ENCODE results near the gene LAMB2. TPM values are rescaled to one million over a fixed set of nuclear protein-coding genes. Genes with fewer than 3 reads are reported as not detected.

The LAMB2 gene
- 788 TPM for total RNA-seq
- long read RNA-seq, full-length matches to known transcripts = 168 of 804 reads
- long read RNA-seq, partial matches to known transcripts = 557 of 804 reads
- long read RNA-seq, other reads (novel, unspliced or antisense) = 79 of 804 reads

- intact Hi-C loops (cut with DNase I) = loop anchor here (1.0 to 5.0 kb wide), 5 partner anchors 28 to 145 kb away; partner anchors contain the start of genes C3orf62, DALRD3, QARS1 and QRICH1
- peak; percentile 92 for DNase-seq (ENCODE audit: low spot score)
Measured at GRCh38 chr3:49132437-49133225, at the start of gene LAMB2. Gene LAMB2 (minus strand): TSS chr3:49133050. CDS start chr3:49132867, 183 bp downstream.

- intact Hi-C loops (cut with DNase I) = no loop called here
- DNase-seq (ENCODE audit: low spot score) = no peak
Measured at GRCh38 chr3:49181351-49181750, 48.5 kb upstream of the LAMB2 start.

- DNase-seq (ENCODE audit: low spot score) = no peak
- intact Hi-C loops (cut with DNase I) = no loop called here
Measured at GRCh38 chr3:49180116-49180515, 47.3 kb upstream of the LAMB2 start.

GRCh38 chr3:49177073-49177472 lies 44.2 kb upstream of the LAMB2 start:
- intact Hi-C loops (cut with DNase I) = no loop called here
- no peak for DNase-seq (ENCODE audit: low spot score)

GRCh38 chr3:49175530-49175929 lies 42.7 kb upstream of the LAMB2 start:
- intact Hi-C loops (cut with DNase I) = no loop called here
- no peak for DNase-seq (ENCODE audit: low spot score)

- DNase-seq (ENCODE audit: low spot score) = no peak
- intact Hi-C loops (cut with DNase I) = no loop called here
Measured at GRCh38 chr3:49174397-49174985, 41.6 kb upstream of the LAMB2 start.

GRCh38 chr3:49173792-49174170 lies 40.9 kb upstream of the LAMB2 start:
- DNase-seq (ENCODE audit: low spot score) = no peak

GRCh38 chr3:49173116-49173791 lies 40.4 kb upstream of the LAMB2 start:
- peak; percentile 82 for DNase-seq (ENCODE audit: low spot score)
- intact Hi-C loops (cut with DNase I) = loop anchor here (2.0 kb wide), 2 partner anchors 26 to 40 kb away; partner anchors contain the start of gene LAMB2

More at GRCh38 chr3:49173792-49174170, 40.9 kb upstream of the LAMB2 start:
- intact Hi-C loops (cut with DNase I) = loop anchor here (2.0 kb wide), 2 partner anchors 25 to 41 kb away; partner anchors contain the start of gene LAMB2

- intact Hi-C loops (cut with DNase I) = loop anchor here (2.0 kb wide), 2 partner anchors 26 to 40 kb away; partner anchors contain the start of gene LAMB2
- no peak for DNase-seq (ENCODE audit: low spot score)
Measured at GRCh38 chr3:49172551-49173041, 39.7 kb upstream of the LAMB2 start.

- intact Hi-C loops (cut with DNase I) = loop anchor here (1.0 to 2.0 kb wide), 7 partner anchors 27 to 277 kb away; partner anchors contain the start of genes LAMB2, QRICH1 and USP4
- no peak for DNase-seq (ENCODE audit: low spot score)
Measured at GRCh38 chr3:49171775-49172500, 39.1 kb upstream of the LAMB2 start.

- intact Hi-C loops (cut with DNase I) = loop anchor here (1.0 to 2.0 kb wide), 5 partner anchors 76 to 278 kb away; partner anchors contain the start of genes QRICH1 and USP4
- DNase-seq (ENCODE audit: low spot score) = peak; percentile 94
Measured at GRCh38 chr3:49171119-49171774, 38.4 kb upstream of the LAMB2 start, which contains the start of gene KLHDC8B. Gene KLHDC8B (plus strand): TSS chr3:49171598. CDS start chr3:49172770, 1,172 bp downstream.

- no peak for DNase-seq (ENCODE audit: low spot score)
- intact Hi-C loops (cut with DNase I) = loop anchor here (1.0 to 2.0 kb wide), 5 partner anchors 76 to 278 kb away; partner anchors contain the start of genes QRICH1 and USP4
Measured at GRCh38 chr3:49170744-49171118, 37.9 kb upstream of the LAMB2 start.

- no peak for DNase-seq (ENCODE audit: low spot score)
- intact Hi-C loops (cut with DNase I) = loop anchor here (2.0 kb wide), 1 partner anchor 46 kb away; the partner anchor contains the start of gene USP19
Measured at GRCh38 chr3:49166752-49167556, 34.1 kb upstream of the LAMB2 start.

- DNase-seq (ENCODE audit: low spot score) = peak; percentile 88
- intact Hi-C loops (cut with DNase I) = loop anchor here (2.0 kb wide), 1 partner anchor 45 kb away; the partner anchor contains the start of gene USP19
Measured at GRCh38 chr3:49165771-49166751, 33.2 kb upstream of the LAMB2 start, which contains the start of gene CCDC71. Gene CCDC71 (minus strand): TSS chr3:49166331. CDS start chr3:49164208, 2,123 bp downstream.

GRCh38 chr3:49164983-49165720 lies 32.3 kb upstream of the LAMB2 start:
- intact Hi-C loops (cut with DNase I) = no loop called here
- no peak for DNase-seq (ENCODE audit: low spot score)
